Esophagus muscularis mucosa (tissue), 4 donors: Measurements from ENCODE around the gene EVA1C. TPM values are rescaled to one million over a fixed set of nuclear protein-coding genes. Genes with fewer than 3 reads are reported as not detected.

Source experiments
- DNase-seq: peaks from one replicate; pipeline ENCODE4 v3.0.0-alpha.2; 2017; ENCODE audit errors: extremely low spot score
- H3K27ac ChIP-seq, 4 donors: fragments of 200-600 bp; sonication (generic); replicated peaks in 1 of 4; 1 replicate in 3 of 4; 2 replicates in 1 of 4; pipeline ENCODE4 v1.5.1; 2016 to 2019; ENCODE audit warnings: mild to moderate bottlenecking in 1 of 4
- H3K27me3 ChIP-seq, 4 donors: fragments of 200-600 bp; sonication (generic); one replicate each; pipeline versions ENCODE4 v1.5.1 to v1.6.0; 2016 to 2019
- H3K36me3 ChIP-seq, 4 donors: fragments of 200-600 bp; sonication (generic); one replicate each; pipeline ENCODE4 v1.5.1; 2016 to 2019
- H3K4me1 ChIP-seq, 4 donors: fragments of 200-600 bp; sonication (generic); one replicate each; pipeline ENCODE4 v1.5.1; 2016 to 2019
- H3K4me3 ChIP-seq, 4 donors: fragments of 200-600 bp; sonication (generic); 1 replicate in 2 of 4; 2 replicates in 2 of 4; pipeline ENCODE4 v1.5.1; 2016 to 2019; ENCODE audit warnings: mild to moderate bottlenecking in 4 of 4, moderate library complexity in 1 of 4
- H3K9me3 ChIP-seq, 4 donors: fragments of 200-600 bp; sonication (generic); 1 replicate in 3 of 4; 2 replicates in 1 of 4; pipeline ENCODE4 v1.5.1; 2016 to 2019
- EP300 ChIP-seq: sonication (generic); formaldehyde crosslinking; IDR thresholded peaks from one replicate; pipeline ENCODE4 v1.6.1; 2017; ENCODE audit warnings: antibody characterized with exemption
- POLR2A ChIP-seq: fragments of 450-650 bp; IDR thresholded peaks from one replicate; pipeline ENCODE4 v1.6.1; 2017; ENCODE audit warnings: antibody characterized with exemption, moderate library complexity, mild to moderate bottlenecking, low read depth
- POLR2AphosphoS5 ChIP-seq, 2 donors: sonication (generic); formaldehyde crosslinking; IDR thresholded peaks; one replicate each; pipeline ENCODE4 v1.6.1; 2017; ENCODE audit warnings: antibody characterized with exemption in 2 of 2
- WGBS: methylation state at CpG from one replicate; pipeline ENCODE4 v1.1.5; 2018; 5-methylcytosine and 5-hydroxymethylcytosine counted together
- intact Hi-C: fragments of 100-400 bp; cut with DNase I; formaldehyde crosslinking; loops from one replicate; pipeline ENCODE4 v1.15.1; 2023
- total RNA-seq, 4 donors: library from RNA; depleted of rRNA; stranded (reverse); fragments of >200 nt; gene quantifications; one replicate each; pipeline versions ENCODE4 v1.1.0 to v1.2.1, GENCODE V29; 2016
- TF ChIP-seq, protein P1 (sequence below), 3 experiments: fragments of 200-600 bp in 2 of 3; fragments of 450-650 bp in 1 of 3; sonication (generic) in 2 of 3; IDR thresholded peaks; one replicate each; pipeline ENCODE4 v1.5.1; 2017 to 2019; ENCODE audit warnings: antibody characterized with exemption in 3 of 3, mild to moderate bottlenecking in 2 of 3, moderate library complexity in 1 of 3

EVA1C gene, protein sequence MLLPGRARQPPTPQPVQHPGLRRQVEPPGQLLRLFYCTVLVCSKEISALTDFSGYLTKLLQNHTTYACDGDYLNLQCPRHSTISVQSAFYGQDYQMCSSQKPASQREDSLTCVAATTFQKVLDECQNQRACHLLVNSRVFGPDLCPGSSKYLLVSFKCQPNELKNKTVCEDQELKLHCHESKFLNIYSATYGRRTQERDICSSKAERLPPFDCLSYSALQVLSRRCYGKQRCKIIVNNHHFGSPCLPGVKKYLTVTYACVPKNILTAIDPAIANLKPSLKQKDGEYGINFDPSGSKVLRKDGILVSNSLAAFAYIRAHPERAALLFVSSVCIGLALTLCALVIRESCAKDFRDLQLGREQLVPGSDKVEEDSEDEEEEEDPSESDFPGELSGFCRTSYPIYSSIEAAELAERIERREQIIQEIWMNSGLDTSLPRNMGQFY
- 10 to 100 TPM; 49.8 to 86.6 (median 64.6) TPM for total RNA-seq

DNA sequence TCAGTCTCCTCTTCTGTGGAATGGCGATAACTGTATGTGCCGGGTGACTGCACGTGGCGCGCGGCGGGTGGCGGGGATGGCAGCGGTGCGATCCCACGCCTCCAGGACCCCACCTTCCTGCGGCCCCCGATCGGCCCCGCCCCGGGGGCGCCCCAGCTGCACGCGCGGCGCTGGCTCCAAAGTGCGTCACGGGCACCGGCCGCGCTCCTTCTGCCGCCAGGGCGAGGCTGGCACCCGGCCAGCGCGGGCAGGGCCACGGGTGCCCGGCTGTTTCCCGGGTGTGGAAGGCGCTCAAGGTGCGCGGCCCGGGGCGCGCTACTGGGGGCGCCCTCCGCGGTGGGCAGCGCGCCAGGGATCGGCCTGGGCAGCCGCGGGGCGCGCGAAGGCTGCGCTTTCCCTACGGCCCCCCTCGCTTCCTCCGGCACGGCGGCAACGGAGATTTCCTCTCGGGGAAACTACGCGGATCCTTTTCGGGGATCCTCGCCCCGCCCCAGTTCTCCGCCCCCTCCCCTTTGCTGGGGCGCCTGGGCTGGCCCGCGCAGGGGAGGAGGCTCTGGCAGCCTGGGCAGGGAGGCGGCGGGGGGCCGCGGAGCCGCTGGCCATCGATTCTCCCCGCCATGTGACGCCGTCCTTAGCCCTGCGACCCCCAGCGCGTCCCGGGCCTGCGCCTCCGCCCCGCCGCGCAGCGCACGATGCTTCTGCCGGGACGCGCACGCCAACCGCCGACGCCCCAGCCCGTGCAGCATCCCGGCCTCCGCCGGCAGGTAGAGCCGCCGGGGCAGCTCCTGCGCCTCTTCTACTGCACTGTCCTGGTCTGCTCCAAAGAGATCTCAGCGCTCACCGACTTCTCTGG, at the start of gene EVA1C:
EVA1C (plus strand) TSS at position 545 of the 853 bp plus-strand sequence; CDS start at position 693, 148 bp downstream.
- H3K27me3 ChIP-seq, result no peaks in the 10 kb centered on the region
- H3K4me1 ChIP-seq, result peaks cover 39 to 72% (median 65%) of the 10 kb centered on the region in 4 donors
- DNase-seq, result no peak
- intact Hi-C loops, result loop anchor here (2.0 kb wide), 1 partner anchor 36 kb away; no protein-coding TSS in a partner anchor
- TF ChIP-seq, protein P1, sequence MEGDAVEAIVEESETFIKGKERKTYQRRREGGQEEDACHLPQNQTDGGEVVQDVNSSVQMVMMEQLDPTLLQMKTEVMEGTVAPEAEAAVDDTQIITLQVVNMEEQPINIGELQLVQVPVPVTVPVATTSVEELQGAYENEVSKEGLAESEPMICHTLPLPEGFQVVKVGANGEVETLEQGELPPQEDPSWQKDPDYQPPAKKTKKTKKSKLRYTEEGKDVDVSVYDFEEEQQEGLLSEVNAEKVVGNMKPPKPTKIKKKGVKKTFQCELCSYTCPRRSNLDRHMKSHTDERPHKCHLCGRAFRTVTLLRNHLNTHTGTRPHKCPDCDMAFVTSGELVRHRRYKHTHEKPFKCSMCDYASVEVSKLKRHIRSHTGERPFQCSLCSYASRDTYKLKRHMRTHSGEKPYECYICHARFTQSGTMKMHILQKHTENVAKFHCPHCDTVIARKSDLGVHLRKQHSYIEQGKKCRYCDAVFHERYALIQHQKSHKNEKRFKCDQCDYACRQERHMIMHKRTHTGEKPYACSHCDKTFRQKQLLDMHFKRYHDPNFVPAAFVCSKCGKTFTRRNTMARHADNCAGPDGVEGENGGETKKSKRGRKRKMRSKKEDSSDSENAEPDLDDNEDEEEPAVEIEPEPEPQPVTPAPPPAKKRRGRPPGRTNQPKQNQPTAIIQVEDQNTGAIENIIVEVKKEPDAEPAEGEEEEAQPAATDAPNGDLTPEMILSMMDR (IDR thresholded peaks at IDR 0.05), result peak; percentile 7 to 36 (median 31)
- TF ChIP-seq EP300, result peak; percentile 4
- peak; percentile 16 for TF ChIP-seq POLR2A
- peak; percentile 44 to 65 for TF ChIP-seq POLR2AphosphoS5 (IDR thresholded peaks at IDR 0.05)
- H3K36me3 ChIP-seq, result peaks cover 0 to 17% (median 0%) of the 10 kb centered on the region in 4 donors
- 0% methylated on average over 3 of the region's 104 CpGs for WGBS
- no peaks in the 10 kb centered on the region for H3K9me3 ChIP-seq
- peak within 1 kb of the TSS; percentile 66 to 89 (median 82) for H3K4me3 ChIP-seq
- H3K27ac ChIP-seq, result peak within 1 kb of the TSS; percentile 98 to 100 (median 99)

DNA sequence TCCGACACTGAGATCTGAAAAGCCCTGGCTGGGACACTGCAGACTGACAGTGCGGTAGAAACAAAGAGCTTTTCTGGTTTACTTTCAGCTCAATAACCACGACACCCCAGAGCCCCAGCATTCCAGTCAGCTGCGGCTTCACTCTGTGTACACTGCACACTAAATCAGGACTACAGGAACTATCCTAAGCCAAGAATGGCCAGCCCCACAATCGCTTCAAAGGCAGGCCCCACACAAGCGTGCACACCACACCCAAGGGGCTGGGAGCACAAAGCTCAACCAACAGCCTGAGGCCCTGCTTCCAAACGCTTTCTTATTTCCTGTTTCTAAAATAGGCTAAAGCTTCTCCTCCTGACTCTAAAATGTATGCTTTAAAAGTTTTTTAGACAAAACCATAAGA, 48.1 kb upstream of the EVA1C start:
- H3K27ac ChIP-seq, result peak overlapping the region; percentile 31 to 65 (median 47)
- TF ChIP-seq POLR2AphosphoS5 (IDR thresholded peaks at IDR 0.05), result peak in 1 of 2 donors; percentile 50
- TF ChIP-seq, protein P1 (IDR thresholded peaks at IDR 0.05), result no peak
- no peak for TF ChIP-seq POLR2A
- TF ChIP-seq EP300, result no peak
- WGBS, result 60% methylated on average over 5 of the region's 7 CpGs
- no peaks in the 10 kb centered on the region for H3K27me3 ChIP-seq
- H3K4me3 ChIP-seq, result no peak overlapping the region
- H3K9me3 ChIP-seq, result no peaks in the 10 kb centered on the region
- intact Hi-C loops, result no loop called here
- H3K4me1 ChIP-seq, result peaks cover 11 to 18% (median 17%) of the 10 kb centered on the region in 4 donors
- DNase-seq, result no peak
- peaks cover 52 to 95% (median 88%) of the 10 kb centered on the region in 4 donors for H3K36me3 ChIP-seq

DNA sequence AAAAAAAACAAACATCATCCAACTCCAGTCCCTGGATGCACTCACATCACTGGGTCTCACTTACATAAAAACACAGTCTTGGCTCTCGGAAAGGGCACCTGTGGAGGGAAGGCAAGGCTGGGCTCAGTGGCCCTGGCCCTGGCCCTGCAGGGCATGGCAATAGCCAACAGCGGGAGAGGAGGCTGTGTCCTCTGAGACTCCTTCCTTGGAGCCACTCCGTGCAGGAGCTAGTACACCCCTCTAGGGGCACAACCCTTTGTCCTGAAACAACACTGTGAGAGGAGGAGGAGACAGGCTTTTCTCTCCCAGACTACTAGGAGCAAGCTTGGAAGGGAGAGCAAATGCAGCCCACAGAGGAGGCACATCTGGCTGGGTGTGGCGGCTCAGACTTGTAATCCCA, 47.7 kb upstream of the EVA1C start:
- peaks cover 15 to 22% (median 18%) of the 10 kb centered on the region in 4 donors for H3K4me1 ChIP-seq
- H3K9me3 ChIP-seq, result no peaks in the 10 kb centered on the region
- 73% methylated on average over 4 of the region's 4 CpGs for WGBS
- H3K27me3 ChIP-seq, result no peaks in the 10 kb centered on the region
- intact Hi-C loops, result no loop called here
- no peak overlapping the region for H3K4me3 ChIP-seq
- peak overlapping the region; percentile 31 to 65 (median 47) for H3K27ac ChIP-seq
- DNase-seq, result no peak
- peaks cover 48 to 95% (median 84%) of the 10 kb centered on the region in 4 donors for H3K36me3 ChIP-seq
- TF ChIP-seq POLR2A (no peak), POLR2AphosphoS5 (IDR thresholded peaks at IDR 0.05) (no peak), EP300 (no peak)
- TF ChIP-seq, protein P1 (IDR thresholded peaks at IDR 0.05), result no peak

DNA sequence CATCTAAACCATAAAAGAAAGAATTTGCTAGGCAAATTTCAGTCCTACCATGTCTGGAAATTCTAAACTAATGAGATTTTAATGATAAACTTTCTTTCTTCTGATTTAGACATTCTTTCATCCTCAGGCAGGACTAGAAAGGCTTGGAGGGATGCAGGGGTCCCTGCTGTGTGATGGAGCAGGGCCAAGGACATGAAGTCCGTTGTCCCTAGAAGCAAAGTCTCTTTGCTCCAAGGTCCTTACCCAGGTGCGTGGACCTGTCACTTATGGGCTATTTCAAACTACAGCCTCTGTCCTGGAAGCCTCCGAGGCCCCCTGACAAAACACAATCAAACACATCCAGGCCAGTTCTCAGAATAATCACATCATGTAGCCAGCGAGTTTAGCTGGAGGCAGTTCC, 46.3 kb upstream of the EVA1C start:
- no peaks in the 10 kb centered on the region for H3K9me3 ChIP-seq
- intact Hi-C loops, result no loop called here
- peaks cover 39 to 93% (median 70%) of the 10 kb centered on the region in 4 donors for H3K36me3 ChIP-seq
- peak overlapping the region in 1 of 4 donors; percentile 6 for H3K27ac ChIP-seq
- TF ChIP-seq POLR2A (no peak), POLR2AphosphoS5 (IDR thresholded peaks at IDR 0.05) (no peak), EP300 (no peak)
- TF ChIP-seq, protein P1 (IDR thresholded peaks at IDR 0.05), result no peak
- H3K27me3 ChIP-seq, result no peaks in the 10 kb centered on the region
- peaks cover 22 to 36% (median 30%) of the 10 kb centered on the region in 4 donors for H3K4me1 ChIP-seq
- no peak for DNase-seq
- WGBS, result 82% methylated on average over 4 of the region's 4 CpGs
- no peak overlapping the region for H3K4me3 ChIP-seq
